GM19043 (cell line): ENCODE measurements around the gene SLCO2A1.
"Not testable (repeated sequence)": the region's sequence is repeated elsewhere in the genome, so short reads cannot be mapped to it uniquely, and the experiment has no call there.

Experiments used
- ATAC-seq: cut with Tn5 transposase; IDR thresholded peaks from one replicate; pipeline ENCODE4 v1.9.1; 2021; ENCODE audit warnings: low read depth; ENCODE audit not compliant: unreplicated experiment

The SLCO2A1 gene

DNA sequence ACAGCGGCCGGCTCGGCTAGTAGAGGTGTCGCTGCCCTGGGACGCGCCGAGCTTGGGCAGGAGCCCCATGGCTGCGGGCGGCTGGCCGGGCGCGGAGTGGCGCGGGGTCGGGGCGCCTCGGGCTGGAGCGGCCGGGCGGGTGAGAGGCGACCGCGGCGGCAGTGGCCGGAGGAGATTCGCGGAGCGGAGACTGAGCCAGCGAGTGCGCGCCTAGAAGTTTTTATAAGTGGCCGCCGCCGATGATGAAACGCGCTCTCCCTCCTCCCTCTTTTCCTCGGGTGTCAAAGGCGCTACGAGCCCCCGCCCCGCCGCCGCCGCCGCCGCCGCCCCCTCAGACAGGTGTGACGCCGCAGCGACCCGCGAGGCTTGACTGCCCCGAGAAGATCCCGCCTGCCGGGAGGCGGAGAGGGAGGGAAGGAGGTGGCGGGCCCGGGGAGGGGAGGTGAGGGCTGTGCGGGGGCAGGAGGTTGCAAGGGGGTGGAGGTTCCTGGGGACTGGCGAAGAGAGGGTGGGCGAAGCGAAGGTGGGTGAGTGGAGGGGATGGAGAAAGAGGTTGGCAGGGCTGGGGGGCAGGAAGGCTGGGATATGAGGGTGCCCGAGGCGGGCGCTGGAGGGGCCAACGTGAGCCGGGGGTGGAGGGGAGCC is at the start of gene SLCO2A1:
Gene SLCO2A1 (minus strand): TSS at position 192 of the 645 bp plus-strand sequence. CDS start 123 bp downstream, at position 69.
- ATAC-seq, result no peak

DNA sequence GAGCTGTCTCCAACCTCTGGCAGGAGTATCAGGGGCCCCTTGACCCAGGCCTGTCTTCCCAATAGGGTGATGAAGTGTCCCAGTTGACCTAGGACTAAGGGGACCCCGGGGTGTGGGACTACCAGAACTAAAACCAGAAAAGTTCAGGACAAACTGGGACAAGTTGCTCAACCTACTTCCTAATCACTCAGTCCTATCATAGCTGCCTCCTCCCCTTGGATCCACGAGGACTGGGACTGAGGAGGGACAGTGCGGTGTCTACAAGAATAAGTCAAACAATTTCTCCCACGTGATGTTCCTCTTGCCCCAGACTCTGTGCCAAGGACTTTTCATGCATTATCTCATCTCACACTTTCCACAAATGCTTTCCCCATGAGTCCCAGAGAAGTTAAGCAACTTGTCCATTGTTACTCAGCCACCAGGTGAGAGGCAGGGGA is 49.4 kb upstream of the SLCO2A1 start:
- no peak for ATAC-seq

DNA sequence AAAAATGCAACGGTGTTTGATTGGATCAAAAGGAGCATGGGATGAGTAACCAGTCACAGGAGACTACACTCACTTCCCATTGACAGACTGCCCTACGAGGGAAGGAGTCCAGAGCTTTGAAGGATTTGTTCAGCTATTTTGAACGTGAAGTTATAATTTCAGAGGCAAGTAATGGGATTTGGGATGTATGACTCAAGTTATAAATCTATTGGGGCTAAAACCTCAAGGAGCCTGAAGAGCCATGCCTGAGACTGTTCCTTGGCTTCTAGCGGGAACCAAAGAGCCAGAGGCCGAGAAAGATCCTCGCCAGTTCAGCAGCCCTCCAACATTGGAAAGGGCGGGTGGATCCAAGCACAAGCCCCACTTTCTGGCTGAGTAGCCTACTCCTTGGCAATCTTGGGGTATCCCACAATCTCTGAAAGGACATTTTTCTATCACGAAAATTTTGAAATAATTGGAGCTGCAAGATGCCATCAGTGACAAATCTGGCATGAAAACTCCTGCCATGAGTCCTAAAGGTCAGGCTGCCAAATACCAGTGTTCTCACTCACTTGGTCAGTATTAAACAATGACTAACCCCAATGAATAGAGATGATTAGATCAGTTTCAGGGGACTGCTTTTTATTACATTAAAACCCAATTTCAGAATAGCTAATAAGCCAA is 48.6 kb upstream of the SLCO2A1 start:
- no peak for ATAC-seq

DNA sequence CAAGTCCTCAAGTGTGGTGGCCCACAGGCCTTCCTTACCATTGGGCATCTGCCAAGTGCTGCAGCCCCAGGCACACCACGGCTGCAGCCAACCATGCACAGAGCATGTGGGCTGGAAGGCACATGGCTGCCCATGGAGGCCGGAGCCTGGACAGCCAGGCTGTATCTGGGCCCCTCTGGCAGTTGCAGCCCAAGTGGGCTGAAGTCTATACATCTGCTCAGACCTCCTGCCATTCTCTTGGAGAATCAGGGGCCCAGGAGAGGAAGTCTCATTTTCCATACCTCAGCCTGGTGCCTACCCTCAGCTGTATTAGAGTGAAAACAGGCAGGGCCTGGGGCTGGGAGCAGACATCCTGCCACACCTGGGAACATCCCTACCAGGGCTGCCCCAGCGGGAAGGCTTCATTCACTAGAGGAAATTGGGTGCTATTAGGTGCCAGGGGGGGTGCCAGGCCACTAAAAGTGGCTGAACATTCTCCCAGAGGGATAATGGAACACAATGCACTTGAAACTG is 48.0 kb upstream of the SLCO2A1 start:
- ATAC-seq, result no peak

DNA sequence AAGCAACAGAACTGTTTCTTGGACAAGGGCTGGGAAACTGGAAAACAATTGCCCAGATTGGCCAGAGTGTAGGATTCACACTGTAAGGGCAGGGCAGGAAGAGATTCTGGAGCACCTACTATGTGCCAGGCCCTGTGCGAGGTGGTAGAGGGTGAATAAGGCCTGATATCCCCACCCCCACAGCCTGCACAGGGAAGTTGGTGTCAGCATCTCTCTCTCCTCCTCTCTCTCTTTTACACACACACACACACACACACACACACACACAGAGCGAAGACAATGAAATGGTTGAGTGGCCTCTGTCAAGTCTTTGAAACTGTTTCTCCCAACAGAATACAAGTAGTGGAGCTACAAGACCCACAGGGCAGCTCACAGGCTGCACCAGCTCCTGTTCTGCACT is 47.1 kb upstream of the SLCO2A1 start:
- ATAC-seq, result no peak

DNA sequence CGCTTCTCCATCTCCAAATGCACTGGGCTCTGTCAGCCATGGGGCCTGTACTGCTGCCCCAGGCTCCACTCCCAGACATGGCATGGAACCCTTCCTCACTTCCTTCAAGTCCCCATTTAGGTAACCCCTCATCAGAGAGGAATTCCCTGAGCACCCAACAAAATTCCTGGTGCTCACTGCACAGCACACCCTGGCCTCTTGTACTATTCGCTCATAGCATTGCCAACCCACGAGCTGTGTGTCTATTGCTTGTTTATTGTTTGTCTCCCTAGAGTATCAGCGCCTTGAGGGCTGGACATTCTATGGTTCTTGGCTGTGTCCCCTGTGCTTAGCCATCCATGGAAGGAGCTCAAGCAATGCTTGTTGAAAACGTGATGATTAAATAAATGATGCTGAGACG is 46.1 kb upstream of the SLCO2A1 start:
- ATAC-seq, result no peak

DNA sequence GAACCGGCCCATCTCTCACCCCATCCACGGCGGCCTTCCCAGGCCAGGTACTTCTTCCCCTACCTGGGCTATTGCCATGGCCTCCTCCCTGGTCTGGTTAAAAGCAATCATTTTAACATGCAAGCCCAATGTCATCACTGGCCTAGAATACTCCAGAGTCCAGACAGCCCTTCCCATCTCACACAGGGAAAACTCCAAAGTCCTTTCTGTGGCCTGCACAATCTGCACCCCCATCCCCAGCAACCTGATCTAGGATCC is 45.8 kb upstream of the SLCO2A1 start:
- ATAC-seq, result no peak

DNA sequence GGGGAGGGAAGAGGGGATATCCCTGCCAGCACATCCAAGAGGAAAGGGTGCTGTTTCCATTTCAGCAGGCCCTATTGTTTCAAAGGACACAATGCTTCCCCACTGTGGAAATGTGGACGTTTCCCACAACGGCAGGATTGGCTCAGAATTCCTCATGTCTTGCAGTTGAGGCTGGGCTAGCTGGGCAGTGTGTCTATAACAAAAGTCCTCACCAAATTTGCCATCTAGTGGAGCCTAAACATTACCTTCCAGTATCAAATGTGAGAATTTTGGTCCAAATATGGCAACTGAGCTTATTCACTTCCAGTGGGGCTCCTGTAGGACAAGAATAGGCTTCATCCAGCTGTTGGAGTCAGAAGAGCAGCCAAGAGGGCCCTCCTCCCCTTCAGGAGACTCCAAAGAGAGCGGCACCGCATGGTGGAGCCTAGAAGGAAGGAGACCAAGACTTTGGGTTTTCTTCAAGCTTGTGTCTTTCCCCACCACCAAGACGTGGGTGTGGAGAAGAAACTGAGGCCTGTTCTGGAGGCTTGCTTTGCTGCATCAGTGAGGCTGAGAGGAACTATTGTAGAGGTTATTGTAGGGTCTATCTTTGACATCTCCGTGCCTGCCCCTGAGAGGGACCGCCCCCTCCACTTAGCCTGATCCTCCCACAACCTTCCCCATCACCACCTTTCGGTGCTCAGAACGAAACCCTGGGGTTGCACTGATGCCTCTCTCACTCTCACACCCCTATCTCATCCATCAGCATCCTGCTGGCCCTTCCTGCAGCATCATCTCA is 45.3 kb upstream of the SLCO2A1 start:
- ATAC-seq, result no peak

DNA sequence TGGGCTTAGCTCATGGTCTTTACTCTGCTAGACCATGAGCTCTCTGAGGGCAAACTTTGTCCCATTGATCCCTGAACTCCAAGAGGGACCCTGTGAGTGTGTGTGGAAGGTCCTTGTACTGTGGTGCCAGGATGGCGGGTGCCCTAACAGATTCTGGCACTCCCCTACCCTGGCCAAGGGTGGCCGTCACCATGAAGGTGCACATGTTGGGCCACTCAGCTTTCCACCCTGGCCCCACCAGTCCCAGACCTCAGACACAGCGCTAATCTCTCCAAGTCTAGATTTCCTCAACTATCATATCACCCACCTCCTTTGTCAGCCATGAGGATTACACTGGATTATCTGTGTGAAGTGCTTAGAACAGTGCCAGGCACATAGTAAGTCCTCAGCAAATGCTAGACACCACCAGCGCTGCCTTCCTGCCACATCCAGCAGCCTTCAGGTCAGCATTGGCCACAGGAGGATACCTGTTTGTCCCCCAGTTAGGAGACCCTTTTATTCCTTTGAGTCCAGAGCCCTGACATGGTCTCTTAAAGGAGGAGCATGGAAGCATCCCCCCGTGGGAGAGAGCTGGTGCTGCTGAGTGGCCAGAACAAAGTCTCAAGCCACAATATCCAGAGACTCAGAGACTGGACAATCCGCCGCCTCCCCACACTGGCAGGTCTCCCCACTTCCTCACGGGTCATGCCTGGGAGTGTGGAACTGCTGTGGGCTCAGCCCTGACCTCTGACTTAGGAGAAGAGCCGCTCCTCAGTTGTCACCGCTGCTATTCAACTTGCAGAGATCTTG is 44.5 kb upstream of the SLCO2A1 start:
- no peak for ATAC-seq

DNA sequence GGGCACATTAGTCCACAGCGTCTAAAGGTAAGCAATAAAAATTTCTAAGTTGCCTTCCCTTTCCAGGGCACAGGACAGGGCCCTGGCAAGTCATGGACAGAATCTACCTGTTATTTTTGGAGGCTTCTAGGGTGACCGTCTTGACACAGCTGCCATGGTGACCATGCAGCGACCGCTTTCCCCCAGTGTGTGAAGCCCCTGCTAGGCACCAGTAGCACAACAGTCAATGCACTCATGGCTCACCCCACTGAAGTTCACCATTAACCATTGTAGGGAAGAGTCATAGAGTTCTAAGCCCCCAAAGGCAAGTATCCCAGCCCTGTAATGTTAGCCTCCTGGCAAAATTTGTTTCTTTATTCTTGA is 43.8 kb upstream of the SLCO2A1 start:
- ATAC-seq, result no peak

DNA sequence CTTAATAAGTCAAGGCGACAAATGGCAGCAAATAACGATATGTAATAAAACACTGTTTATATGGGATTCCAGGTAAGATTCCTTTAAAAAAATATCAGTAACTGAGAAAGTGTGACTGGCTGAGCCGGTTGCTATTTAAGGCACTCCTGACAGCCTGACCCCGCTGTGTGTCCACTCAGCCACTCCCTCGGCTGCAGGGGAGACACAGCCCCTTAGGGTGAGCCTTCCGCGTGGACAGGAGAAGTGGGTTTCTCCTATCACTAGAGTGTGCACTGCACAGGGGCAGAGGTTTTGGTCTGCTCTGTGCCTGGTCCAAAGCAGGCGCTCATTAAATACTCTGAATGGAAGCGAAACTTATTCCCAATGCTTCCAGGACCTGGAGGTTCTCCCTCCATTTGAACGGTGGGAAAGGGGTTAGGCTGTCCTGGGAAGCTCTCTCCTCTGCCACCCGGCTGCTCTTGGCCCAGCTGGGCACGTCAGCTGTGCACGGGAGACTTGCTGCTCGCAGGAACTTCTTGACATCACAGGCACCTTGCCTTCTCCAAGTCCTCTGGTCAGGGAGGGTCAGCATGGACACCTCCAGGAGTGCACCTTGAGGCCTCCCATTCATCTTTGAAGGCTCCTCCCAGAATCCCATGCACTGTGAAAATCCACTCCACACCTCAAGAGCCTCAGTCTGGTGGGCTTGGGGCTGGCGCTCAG is 43.3 kb upstream of the SLCO2A1 start:
- no peak for ATAC-seq

DNA sequence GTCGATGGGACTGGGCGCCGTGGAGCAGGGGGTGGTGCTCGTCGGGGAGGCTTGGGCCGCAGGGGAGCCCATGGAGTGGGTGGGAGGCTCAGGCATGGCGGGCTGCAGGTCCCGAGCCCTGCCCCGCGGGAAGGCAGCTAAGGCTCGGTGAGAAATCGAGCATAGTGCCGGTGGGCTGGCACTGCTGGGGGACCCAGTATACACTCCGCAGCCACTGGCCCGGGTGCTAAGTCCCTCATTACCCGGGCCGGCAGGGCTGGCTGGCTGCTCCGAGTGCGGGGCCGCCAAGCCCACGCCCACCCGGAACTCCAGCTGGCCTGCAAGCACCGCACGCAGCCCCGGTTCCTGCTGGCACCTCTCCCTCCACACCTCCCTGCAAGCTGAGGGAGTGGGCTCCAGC is 40.6 kb upstream of the SLCO2A1 start:
- not testable (repeated sequence) for ATAC-seq

DNA sequence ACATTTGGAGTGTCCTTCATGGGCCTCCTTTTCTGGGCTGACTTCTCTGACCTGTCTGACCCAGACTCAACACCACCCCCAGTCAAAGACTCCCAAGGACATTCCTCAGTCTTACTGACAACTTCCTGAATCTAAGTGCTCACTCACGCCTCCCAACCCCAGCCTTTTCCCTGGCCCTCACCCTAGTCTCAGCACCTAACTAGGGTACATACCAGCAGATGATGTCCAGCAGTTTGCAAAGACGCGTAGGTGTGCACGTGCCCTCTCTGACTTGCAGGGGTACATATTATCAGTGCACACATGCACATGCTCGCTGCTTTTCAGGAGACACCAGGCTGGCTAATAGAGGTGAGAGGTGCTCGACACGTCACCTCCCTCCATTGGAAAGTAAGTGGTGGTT is 38.7 kb upstream of the SLCO2A1 start:
- ATAC-seq, result no peak

DNA sequence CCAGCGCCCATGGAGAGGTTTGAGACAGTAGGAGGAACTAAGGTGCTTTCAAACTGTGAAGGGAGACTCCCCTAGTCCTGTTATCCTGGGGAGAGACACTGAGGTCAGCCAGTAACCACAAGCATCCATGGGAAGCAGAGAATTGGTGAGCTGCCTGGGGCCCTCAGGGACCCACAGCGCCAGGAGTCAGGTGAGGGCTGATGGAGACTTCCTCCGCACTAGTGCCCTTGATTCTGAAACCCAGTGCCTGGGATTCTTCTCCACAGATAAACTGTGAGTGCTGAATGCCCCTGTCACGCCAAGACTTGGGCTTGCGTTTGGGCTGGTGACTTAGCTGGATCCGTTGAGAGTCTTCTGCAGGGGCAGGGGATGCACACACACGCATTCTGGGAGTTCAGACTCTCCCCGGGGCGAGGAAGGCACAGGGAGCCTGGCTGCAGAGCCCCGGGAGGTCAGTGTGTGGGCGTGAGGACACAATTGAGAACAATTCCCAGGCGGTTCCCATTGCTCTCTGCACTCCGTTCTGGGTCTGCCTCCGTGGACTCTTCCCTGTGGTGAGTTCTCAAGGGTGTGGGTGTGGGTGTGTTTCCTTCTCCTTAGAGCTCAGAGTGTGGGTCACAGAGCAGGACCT is 37.9 kb upstream of the SLCO2A1 start:
- ATAC-seq, result no peak

DNA sequence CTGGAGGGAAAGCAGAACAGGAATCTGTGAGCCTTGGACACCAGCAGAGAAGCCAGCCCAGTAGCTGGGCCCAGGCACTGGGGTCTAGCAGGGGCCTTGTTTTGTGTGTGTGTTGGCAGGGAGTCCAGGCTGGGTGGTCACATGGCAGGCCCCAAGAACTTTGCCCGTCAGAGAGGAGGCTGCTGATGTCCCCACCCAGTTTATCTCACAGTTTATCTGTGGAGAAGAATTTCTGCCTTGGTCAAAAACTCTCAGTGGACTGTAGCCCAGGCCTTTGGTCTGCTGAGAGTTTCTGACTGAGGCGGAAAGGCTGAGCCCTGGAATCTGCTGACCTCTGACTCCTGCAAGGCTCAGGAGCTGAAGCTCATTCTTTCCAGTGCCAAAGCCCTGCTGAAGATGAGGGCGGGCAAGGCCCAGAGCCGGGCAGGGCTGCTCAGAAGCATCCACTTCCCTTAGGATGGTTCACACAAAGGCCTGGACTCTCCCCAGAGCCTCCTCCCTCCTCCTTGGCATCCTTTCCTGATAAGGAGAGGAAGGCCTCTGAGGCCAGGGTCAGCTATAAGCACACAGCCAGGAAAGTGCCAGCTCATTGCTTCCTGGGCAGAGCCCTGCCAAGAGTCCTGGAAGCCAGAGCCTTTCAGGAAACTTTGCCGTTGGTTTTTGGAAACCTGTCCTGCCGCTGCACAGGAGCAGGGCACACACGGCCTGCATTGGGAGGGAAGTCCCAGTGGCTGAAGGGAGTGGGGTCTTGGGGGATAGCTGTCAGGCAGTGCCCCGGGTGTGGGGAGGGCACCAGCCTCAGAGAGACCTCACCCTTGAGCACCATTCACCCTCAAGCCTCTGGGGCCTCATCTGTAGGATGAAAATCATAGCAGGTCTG is 37.2 kb upstream of the SLCO2A1 start:
- no peak for ATAC-seq

DNA sequence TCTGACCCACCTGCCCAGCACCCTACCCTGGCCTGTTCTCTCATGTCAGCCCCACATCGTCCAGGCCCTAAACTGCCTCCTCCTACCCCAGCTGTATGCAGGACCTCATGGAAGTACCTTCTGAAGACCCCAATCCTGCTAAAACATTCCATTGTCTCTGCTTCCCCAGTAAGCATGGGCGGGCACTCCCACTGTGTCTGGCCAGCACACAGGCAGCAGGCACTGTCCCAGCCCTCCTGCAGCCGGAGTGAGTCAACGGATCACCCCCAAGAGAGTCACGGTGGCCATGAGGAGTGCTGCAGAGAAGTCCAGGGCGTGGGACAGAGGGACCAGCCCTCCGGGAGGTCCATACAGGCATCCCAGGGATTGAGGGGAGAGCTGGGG is 36.4 kb upstream of the SLCO2A1 start:
- no peak for ATAC-seq

DNA sequence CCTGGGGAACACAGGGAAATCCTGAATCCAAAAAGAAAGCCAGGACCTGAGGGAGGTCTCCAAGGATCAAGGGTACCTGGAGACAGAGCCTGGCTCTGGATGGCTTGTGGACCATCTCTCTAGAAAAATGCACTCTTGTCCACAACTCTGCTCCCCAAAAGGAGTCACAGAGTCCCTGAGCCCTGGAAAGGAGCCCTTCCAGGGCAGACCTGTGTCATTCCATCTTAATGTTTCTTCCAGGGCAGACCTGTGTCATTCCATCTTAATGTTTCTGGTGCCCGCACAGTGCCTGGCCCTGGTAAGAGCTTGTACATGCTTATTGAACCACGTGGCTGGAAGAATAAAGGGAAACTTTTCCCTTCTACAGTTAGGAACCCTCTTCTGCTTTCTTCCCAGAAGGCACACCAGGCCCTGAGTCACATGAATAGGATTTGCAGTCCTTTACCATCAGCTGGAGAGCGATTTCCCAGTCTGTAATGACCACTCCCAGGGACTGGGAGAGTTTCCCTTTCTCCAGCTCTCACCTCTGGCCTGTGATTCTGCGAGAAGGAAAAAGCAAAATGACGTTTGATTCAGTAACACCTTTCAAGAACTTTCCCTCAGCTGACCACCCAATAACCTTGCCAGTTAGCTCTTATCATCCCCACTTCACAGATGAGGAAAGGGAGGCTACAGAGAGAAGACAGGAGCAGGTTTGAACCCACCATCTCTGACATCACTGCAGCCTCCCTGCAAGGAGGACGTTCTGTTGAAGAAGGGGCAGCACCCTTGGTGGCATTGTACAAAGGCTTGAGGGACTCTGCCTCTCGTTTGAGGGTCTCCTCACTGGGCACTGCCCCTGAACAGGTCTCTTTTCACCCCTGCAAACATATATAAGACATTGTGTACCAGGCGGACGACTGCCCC is 35.8 kb upstream of the SLCO2A1 start:
- no peak for ATAC-seq

DNA sequence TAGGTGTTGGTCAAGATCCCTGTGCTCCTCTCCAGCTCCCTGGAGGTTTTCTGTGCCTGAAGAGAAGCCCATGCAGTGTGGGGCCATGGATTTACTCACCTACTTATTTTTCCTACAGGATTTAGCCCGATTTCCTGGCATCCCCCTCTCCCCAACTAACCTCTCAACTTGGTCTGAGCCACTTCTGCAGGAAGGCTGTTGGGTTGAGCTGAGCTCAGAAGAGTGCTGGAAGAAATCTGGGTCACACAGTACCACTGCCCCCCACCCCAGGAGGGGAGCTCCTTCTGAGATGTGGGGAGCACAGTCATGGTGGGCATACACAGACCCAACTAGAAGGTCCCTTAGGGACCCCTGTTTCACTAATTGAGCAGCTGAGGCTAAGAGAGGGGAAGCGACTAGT is 34.4 kb upstream of the SLCO2A1 start:
- ATAC-seq, result no peak
